ENCODE measurements around the gene RADIL.
"Not testable (repeated sequence)": the region's sequence is repeated elsewhere in the genome, so short reads cannot be mapped to it uniquely, and the experiment has no call there.

RADIL gene

DNA sequence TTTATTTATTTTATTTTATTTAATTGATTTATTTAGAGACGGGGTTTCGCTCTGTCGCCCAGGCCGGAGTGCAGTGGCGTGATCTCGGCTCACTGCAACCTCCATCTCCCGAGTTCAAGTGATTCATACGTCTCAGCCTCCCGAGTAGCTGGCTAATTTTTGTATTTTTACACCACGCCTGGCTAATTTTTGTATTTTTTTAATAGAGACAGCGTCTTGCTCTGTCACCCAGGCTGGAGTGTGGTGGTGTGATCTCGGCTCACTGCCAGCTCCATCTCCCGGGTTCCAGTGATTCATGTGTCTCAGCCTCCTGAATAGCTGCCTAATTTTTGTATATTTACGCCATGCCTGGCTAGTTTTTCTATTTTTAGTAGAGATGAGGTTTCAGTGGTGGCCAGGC, 73.8 kb downstream of the RADIL start:
- FAIRE-seq (peak; percentile 82), DNase-seq (ENCODE audit: low spot score) (peak; percentile 78)

DNA sequence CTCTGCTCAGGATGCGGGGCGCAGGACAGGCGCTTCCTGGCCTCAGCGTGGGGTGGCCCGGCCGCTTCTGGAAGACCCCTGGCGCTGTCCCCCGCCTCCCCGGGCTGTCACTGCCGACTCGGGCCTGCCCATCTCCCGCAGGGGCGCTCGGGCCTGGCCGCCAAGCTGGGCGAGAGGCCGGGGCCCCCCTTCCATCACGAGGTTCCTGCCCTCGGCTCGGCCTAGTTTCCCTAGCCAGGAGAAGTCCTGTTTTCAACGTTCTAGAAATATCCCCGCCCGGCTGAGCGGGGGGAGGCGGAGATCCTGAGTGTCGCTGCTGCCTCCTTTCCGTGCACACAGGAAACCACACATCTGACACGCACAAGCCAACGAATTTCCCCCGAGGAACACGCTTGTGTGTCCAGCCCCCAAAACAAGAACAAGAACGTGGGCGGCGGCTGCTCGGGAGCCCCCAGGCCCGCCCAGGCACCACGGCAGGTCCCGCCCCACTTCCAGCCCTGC, 74.4 kb downstream of the RADIL start:
- FAIRE-seq (no peak), DNase-seq (ENCODE audit: low spot score) (no peak)

DNA sequence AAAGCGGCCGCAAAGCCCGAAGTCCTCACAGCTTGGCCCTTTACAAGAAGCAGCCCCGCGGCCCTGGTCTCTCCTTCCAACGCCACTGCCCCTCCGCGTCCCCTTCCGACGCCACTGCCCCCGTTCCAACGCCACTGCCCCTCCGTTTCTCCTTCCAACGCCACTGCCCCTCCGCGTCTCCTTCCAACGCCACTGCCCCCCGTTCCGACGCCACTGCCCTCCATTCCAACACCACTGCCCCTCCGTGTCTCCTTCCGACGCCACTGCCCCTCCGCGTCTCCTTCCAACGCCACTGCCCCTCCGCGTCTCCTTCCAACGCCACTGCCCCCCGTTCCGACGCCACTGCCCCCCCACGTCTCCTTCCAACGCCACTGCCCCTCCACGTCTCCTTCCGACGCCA, 75.0 kb downstream of the RADIL start:
- no peak for FAIRE-seq
- DNase-seq (ENCODE audit: low spot score): no peak

DNA sequence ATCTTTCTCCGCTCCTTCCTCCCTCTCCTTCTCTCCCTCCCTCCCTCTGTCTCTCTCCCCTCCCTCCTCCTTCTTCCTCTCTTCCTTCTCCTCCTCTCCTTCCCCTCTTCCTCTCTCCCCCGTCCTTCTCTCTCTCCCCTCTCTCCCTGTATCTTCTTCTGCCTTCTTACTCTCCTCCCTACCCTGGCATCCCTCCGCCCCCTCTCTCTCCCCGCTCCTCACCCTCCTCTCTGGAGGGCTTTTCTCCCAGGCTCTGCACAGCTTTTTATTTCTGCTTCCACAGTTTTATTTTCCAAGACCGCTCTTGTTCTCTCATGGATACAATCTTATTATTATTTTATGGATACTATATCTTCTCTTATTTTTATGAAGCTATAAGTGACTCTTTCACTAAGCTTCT, 75.5 kb downstream of the RADIL start:
- no peak for DNase-seq (ENCODE audit: low spot score)
- no peak for FAIRE-seq

DNA sequence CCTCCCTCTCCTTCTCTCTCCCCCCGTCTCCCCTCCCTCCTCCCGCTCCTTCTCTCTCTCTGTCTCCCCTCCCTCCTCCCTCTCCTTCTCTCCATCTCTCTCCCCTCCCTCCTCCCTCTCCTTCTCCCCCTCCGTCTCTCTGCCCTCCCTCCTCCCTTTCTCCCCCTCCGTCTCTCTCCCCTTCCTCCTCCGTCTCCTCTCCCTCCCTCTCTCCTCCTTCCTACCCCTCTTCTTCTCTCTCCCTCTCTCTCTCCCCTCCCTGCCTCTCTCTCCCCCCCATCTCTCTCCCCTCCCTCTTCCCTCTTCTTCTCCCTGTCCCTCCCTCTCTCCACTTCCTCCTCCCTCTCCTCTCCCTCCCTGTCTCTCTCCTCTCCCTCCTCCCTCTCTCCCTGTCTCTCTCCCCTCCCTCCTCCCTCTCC, 75.9 kb downstream of the RADIL start:
- DNase-seq (ENCODE audit: low spot score) (no peak), FAIRE-seq (no peak)

DNA sequence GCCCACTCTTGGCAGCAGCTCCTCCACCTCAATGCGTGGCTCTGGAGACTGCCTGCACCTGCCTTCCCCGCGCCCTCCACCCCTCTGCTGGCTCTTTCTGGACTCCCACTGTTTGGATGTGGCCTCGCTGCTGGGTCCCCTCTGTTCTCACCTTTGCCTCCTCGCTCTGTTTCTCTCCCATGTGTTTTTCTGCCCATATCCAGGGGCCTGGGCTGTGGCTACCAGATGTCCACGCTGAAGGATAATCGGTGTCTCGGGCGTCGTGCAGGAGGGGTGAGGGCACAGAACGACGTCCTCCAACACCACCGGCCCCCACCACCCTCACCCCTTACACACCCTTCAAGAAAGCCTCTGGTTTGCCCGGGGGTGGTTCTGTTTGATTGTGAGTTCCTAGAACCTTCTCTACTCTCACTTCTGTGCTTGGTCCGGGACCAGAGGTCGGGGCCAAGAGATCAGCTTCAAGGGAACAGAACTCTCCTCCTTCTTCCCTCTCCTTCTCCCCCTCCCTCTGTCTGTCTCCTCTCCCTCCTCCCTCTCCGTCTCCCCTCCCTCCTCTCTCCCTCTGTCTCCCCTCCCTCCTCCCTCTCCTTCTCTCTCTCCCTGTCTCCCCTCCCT, 76.4 kb downstream of the RADIL start:
- FAIRE-seq: no peak
- no peak for DNase-seq (ENCODE audit: low spot score)

DNA sequence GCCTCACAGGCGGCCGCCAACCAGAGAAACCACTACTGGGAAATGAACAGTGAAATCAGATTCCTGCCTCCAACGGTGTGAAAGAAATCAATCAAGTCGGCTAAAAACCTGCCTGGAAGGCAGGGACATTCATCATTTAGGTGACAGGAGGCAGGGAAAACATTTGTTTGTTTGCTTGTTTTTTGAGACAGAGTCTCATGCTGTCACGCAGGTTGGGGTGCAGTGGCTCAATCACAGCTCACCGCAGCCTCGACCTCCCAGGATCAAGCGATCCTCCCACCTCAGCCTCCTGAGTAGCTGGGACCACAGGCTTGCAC, 77.6 kb downstream of the RADIL start:
- FAIRE-seq: no peak
- DNase-seq (ENCODE audit: low spot score): no peak

DNA sequence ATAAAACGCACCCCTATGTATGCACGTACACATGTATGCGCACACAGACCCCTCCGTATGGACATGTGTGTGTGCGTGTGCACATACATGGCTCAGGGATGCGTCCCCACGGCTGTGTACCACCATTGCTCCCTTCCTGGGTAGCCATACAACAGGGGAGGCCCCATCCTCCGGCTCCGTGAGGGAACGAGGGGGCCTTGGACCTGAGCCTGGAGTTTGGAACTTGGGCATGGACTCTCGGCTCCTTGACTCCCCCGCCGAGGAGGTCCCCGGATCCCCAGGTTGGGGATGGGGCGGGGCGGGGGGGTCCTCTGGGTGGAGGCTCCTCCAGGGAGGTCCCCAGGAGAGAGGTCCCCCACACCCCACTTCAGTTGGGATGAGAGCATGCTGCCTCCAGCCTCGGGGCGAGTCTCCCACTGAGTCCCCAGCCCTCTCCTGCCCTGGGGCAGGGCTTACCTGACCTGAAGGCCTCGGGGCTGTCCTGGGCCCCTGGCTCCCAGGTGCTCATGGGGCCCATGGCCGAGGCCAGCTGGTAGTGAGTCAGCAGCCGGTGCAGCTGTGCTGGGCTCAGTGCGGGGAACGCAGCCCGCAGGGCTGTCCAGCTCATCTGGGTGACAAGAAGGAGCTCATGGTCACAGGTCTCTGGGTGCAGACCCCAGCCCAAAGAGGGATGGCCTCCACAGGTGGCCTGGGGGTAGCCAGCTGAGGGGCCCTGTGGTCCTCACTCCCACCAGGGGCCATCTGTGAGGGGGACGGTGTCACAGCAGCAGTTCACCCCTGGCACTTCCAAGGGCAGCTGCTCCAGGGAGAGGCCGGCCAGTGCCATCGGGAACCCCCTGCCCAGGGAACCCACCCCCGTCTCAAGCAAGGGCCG, 78.2 kb downstream of the RADIL start:
- no peak for FAIRE-seq
- DNase-seq (ENCODE audit: low spot score): no peak

DNA sequence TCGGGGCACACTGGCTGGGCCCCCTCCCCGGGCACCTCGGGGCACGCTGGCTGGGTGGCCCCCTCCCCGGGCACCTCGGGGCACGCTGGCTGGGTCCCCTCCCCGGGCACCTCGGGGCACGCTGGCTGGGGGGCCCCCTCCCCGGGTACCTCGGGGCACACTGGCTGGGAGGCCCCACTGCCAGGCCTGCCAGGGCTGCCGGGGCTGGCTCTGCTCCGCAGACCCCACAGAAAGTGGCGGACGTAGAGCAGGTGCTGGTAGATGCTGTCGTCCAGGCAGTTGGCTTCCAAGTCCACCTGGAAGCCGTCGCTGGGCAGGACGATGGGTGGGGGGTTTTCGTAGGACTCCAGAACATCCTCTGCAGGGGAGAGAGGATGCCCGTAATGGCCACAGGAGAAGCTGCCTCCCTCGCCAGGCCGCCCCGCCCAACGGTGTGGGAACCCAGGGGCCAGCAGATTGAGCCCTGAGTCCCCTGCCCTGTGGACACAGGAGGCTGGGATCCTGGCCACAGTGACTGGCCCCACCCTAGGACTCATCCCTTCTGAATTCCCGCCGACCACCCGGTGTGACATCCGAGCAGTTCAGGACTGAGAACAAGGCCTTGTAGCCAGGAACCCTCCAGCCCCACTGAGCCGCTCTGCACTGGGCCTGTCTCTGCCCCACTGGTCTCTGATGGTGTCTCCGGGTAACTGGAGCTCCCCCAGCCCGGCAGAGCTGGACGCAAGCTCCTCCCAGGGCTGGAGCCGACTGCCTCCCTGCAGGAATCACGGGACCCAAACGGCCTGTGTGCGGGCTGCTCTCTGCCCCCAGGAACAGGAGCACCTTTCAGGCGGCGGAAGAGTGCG, 79.9 kb downstream of the RADIL start:
- FAIRE-seq: no peak
- DNase-seq (ENCODE audit: low spot score): no peak

DNA sequence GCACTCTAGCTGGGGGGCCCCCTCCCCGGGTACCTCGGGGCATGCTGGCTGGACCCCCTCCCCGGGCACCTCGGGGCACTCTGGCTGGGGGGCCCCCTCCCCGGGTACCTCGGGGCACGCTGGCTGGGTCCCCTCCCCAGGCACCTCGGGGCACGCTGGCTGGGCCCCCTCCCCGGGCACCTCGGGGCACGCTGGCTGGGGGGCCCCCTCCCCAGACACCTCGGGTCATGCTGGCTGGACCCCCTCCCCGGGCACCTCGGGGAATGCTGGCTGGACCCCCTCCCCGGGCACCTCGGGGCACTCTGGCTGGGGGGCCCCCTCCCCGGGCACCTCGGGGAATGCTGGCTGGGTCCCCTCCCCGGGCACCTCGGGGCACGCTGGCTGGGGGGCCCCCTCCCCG, 80.9 kb downstream of the RADIL start:
- FAIRE-seq; DNase-seq (ENCODE audit: low spot score): not testable (repeated sequence)

DNA sequence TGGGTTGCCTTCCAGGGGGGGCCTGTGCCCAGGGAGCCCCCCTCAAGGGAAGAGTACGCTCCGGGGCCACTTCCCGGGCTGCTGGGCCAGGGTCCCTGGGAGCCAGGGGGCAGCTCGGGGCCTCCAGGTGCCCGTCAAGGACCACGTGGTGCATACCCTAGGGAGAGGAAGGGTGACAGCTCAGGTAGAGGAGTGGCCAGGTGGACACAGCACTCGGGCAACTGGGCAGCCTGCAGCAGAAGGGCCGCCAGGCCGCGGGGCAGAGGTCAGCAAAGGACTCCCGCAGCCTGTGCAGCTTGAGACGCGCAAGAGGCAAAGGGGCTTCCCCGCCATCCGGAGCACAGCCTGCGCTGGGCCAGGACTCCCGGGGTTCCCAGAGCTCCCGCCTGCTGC, 81.7 kb downstream of the RADIL start:
- DNase-seq (ENCODE audit: low spot score) (no peak), FAIRE-seq (no peak)

DNA sequence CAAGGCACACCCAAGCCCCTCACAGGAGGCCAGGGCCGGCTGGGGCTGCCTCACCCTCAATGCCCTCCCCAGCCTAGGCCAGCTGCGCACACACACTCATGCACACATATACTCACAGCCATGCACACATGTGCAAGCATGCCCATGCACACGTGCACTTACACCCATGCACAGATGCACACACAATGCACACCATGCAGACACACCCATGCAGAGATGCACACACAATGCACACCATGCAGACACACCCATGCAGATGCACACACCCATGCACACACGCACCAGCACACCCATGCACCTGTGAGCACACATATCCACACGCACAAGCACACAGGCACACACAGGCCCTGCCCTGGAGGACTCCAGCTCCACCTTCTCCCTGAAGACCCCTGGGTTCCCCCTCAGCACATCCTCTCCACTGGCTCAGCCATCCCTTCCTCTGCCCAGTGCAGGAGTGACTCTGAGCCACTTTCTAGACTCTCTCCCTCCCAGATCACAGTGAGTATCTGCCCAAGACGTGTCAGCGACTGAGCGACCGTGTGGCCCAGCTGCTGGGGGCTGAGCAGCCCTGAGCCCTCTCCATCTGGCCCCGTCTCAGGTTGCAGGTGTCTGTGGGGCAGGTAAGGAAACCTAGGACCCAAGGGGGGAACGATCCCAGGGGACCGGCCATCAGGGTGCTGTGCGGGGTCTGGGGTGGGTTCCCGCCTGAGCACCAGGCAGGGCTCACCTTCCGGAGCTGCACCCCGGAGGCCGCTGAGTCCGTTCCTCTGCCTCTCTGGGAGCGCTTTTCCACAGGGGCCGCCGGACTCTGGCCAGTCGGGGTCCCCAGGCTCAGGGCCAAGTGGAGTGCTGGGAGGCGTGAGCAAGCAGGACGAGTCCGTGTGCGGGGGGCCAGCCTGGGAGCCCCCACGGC, 82.3 kb downstream of the RADIL start:
- DNase-seq (ENCODE audit: low spot score) (no peak), FAIRE-seq (no peak)

DNA sequence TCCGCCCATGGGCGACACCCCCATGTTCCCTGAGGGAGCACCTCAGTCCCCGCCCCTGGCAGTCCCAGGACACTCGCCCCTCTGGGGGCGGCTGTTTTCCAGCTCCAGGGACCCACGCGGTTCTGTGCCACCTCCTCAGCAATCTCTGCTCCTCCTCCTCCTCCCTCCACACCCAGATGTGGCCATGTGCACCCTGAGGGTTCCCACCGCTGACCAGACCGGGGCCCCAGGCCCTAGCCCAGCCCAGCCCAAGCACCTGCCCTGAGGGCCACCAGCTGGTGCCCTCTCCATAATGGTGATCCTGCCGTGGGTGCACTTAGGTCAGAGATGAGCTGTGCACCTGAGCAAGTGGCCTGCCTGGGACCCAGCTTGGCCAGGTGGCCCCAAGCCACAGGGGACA, 83.0 kb downstream of the RADIL start:
- no peak for FAIRE-seq
- DNase-seq (ENCODE audit: low spot score): no peak

DNA sequence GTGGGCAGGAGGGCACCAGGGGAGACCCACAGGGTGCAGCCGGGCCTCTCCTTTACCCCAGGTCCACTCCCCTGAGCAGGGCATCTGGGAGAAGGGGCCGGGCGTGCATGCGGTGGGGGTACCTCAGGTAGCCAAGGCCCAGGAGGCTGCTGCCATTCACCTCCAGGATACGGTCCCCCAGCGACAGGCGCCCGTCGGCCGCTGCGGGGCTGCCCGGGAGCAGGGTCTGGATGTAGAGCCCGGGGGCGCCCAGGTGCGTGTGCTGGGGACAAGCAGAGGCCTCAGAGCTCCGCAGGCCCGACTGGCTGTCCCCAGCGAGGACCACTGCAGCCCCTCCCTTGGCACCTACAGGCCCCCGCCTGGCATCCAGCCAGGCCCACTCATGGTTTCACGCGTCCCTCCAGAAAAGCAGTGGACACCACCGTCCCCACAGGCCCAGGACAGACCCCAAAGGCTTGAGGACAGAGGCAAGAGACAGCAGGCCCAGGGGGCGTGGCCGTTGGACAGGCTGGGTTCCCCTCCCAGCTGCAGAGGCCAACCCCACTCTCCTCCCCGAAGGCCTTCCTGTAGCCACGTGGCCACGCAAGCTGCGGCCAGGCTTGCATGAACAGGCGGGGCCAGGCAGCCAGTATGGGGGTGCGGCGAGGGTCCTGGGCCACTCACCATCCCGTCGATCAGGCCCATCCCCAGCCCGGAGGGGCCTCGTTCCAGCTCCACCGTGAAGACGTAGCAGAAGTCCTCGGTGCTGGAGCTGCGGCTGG, 83.8 kb downstream of the RADIL start:
- no peak for DNase-seq (ENCODE audit: low spot score)

DNA sequence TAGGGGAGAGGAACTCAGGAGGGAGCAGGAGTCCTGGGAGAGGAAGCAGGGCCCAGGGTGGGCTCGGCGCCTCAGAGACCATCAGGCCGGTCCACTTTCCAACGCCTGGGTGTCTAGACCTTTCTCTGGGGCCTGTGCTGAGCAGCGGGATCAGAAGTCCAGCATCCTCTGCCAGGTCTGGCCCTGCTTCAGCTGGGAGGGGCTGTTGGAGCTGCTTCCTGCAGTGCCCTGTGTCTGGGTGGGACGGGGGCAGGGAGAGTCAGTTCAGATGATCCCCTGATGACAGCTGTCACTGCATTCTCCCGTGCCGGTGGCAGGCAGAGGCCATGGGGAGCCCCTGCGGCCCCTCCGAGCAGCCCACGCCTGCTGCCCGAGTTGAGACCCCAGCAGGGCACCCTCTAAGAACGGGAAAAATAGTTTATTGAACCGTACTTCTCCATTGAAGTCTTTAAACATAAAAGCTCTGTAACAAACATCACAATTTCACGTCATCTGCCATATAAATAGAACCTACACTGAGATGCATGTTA, 84.7 kb downstream of the RADIL start:
- FAIRE-seq (no peak), DNase-seq (ENCODE audit: low spot score) (no peak)

More for the DNA sequence above, 83.8 kb downstream of the RADIL start:
- FAIRE-seq: no peak

DNA sequence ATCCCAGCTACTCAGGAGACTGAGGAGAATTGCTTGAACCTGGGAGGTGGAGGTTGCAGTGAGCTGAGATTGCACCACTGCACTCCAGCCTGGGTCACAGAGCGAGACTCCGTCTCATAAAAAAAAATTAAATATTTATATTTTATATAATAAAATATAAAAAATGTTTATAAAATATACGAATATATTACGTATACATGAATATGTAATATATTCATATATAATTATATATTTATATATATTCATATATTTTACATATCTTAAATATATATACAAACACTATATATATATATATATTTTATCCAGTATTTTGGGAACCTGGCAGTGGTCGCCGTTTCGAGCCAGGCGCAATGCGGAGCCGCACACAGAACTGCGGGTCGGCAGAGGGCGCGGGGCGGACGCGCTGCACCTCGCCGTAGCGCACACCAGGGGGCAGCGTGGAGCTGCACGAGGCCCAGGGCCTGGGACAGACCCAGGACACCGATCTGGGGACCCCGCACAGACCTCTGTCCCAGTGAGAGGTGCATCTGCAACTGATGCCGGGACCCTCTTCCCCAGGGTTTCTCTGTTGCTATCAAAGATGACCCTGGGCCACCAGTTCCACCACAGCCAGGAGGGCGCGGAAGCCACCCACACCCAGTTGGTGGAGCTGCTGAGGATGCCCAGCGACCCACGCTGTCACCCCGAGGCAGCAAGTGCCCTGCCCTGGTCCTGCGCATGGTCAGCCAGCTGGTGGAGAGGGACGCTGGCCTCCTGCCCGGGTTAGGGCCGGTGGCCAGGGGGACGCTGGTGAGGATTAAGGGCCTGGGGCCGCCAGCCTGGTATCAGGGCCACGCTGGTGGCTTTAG, 85.4 kb downstream of the RADIL start:
- DNase-seq (ENCODE audit: low spot score) (no peak), FAIRE-seq (peak; percentile 57)

DNA sequence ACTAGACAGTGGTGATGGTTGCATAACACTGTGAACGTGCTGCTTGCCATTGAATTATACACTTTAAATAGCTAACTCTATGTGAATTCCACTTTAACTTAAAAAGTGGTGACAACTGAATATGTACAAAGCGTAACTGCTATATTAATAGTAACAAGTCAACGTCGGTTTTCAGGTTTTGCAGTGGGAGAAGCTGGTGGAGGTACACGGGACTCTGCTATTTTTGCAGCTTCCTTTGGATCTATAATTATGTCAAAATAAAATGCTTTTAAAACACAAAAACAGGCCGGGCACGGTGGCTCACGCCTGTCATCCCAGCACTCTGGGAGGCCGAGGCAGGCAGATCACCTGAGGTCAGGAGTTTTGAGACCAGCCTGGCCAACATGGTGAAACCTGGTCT, 87.1 kb downstream of the RADIL start:
- DNase-seq (ENCODE audit: low spot score) (no peak), FAIRE-seq (no peak)

DNA sequence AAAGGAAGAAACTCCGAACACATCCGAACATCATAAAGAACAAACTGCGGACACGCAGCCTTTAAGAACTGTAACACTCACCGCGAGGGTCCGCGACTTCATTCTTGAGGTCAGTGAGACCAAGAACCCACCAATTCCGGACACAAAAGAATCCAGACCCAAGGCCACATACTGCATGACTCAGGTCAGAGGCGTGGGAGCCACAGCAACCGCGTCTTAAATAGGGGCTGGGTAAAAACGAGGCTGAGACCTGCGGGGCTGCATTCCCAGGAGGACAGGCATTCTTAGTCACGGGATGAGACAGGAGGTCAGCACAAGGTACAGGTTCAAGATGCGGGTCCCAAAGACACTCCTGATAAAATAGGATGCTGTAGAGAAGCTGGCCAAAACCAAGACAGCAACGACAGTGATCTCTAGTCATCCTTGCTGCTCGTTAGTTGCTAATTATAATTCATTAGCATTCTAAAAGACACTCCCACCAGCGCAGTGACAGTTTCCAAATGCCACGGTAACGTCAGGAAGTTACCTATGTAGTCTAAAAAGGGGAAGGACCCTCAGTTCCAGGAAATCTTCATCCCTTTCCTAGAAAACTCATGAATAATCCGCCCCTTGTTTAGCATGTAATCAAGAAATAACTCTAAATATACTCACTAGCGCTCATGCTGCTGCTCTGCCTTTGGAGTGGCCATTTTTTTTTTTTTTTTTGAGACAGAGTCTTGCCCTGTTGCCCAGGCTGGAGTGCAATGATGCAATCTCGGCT, 88.7 kb downstream of the RADIL start:
- FAIRE-seq: no peak
- peak; percentile 56 for DNase-seq (ENCODE audit: low spot score)

Data from RCC 7860 (cell line).